ENCODE measurements around the gene OR10H4.
"Not testable (repeated sequence)": the region's sequence is repeated elsewhere in the genome, so short reads cannot be mapped to it uniquely, and the experiment has no call there.

DNA sequence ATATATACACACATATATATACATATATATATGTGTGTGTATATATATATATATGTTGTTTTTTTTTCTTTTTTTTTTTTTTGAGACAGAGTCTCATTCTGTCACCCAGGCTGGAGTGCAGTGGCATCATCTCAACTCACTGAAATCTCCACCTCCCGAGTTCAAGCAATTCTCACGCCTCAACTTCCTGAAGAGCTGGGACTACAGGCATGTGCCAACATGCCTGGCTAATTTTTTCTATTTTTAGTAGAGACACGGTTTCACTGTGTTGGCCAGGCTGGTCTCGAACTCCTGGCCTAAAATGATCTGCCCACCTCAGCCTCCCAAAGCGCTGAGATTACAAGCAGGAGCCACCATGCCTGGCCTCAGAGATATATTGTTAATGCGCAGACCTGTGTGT is 37.0 kb downstream of the OR10H4 start:
- not testable (repeated sequence) for TF ChIP-seq POLR2A, CTCF, POLR2AphosphoS5 (IDR thresholded peaks at IDR 0.05)

Measured in gastroesophageal sphincter (tissue), 3 donors.